Measurements from ENCODE around the gene ARSB.
A peak's percentile ranks its signal among the peaks of the same experiment; 100 is the strongest.
"Not testable (repeated sequence)": the region's sequence is repeated elsewhere in the genome, so short reads cannot be mapped to it uniquely, and the experiment has no call there.

ARSB gene

GRCh38 chr5:78956901-78957300 is 28.2 kb downstream of the ARSB start:
- no peak for DNase-seq

- DNase-seq, result no peak
These were observed 31.9 kb downstream of the ARSB start for GRCh38 chr5:78953092-78953800.

- no peak for DNase-seq
These were observed 54.4 kb downstream of the ARSB start for GRCh38 chr5:78930721-78931120.

- DNase-seq, result no peak
These were observed 55.3 kb downstream of the ARSB start for GRCh38 chr5:78929833-78930232.

- DNase-seq, result no peak
These were observed 57.3 kb downstream of the ARSB start for GRCh38 chr5:78927657-78928282.

- no peak for DNase-seq
These were observed 58.9 kb downstream of the ARSB start for GRCh38 chr5:78926252-78926651.

- no peak for DNase-seq
These were observed 59.8 kb downstream of the ARSB start for GRCh38 chr5:78925129-78925876.

- no peak for DNase-seq
These were observed 61.5 kb downstream of the ARSB start for GRCh38 chr5:78923622-78923970.

GRCh38 chr5:78922879-78923621 is 62.1 kb downstream of the ARSB start:
- no peak for DNase-seq

- DNase-seq, result peak in 5 of 56 donors; percentile 3 to 35 (median 9)
These were observed 64.5 kb downstream of the ARSB start for GRCh38 chr5:78920604-78921003.

GRCh38 chr5:78919796-78920195 is 65.3 kb downstream of the ARSB start:
- peak in 11 of 56 donors; percentile 4 to 57 (median 9) for DNase-seq

- DNase-seq, result no peak
These were observed 69.1 kb downstream of the ARSB start for GRCh38 chr5:78916044-78916443.

- no peak for DNase-seq
These were observed 69.9 kb downstream of the ARSB start for GRCh38 chr5:78915170-78915569.

- DNase-seq, result no peak
These were observed 72.3 kb downstream of the ARSB start for GRCh38 chr5:78912811-78913210.

GRCh38 chr5:78912085-78912771 is 72.9 kb downstream of the ARSB start:
- DNase-seq, result no peak

GRCh38 chr5:78909224-78909983 is 75.7 kb downstream of the ARSB start:
- DNase-seq, result not testable (repeated sequence)

GRCh38 chr5:78908173-78909061 is 76.7 kb downstream of the ARSB start:
- peak in 25 of 56 donors; percentile 5 to 57 (median 21) for DNase-seq

GRCh38 chr5:78907255-78907891 is 77.7 kb downstream of the ARSB start:
- DNase-seq, result no peak
